GM18526 (cell line): ENCODE measurements around the gene MGAT5.

Experiments used
- POLR2A ChIP-seq: IDR thresholded peaks from 3 replicates; pipeline ENCODE4 v1.6.1; 2011; ENCODE audit not compliant: insufficient read length; ENCODE audit errors: extremely low read depth

The MGAT5 gene

GRCh38 chr2:134489732-134490384 is 236.0 kb downstream of the MGAT5 start:
- no peak for TF ChIP-seq POLR2A

- TF ChIP-seq POLR2A, result no peak
Observed at GRCh38 chr2:134490559-134490958, 236.7 kb downstream of the MGAT5 start.

GRCh38 chr2:134491022-134491421 is 237.2 kb downstream of the MGAT5 start:
- TF ChIP-seq POLR2A, result no peak

GRCh38 chr2:134491771-134492441 is 238.0 kb downstream of the MGAT5 start:
- no peak for TF ChIP-seq POLR2A

GRCh38 chr2:134493797-134494196 is 239.9 kb downstream of the MGAT5 start:
- TF ChIP-seq POLR2A, result no peak

- no peak for TF ChIP-seq POLR2A
Observed at GRCh38 chr2:134498654-134499053, 244.8 kb downstream of the MGAT5 start.

GRCh38 chr2:134499307-134499926 is 245.5 kb downstream of the MGAT5 start:
- TF ChIP-seq POLR2A, result no peak

- TF ChIP-seq POLR2A, result no peak
Observed at GRCh38 chr2:134500211-134500935, 246.5 kb downstream of the MGAT5 start.

- TF ChIP-seq POLR2A, result no peak
Observed at GRCh38 chr2:134501476-134502091, 247.7 kb downstream of the MGAT5 start.

- TF ChIP-seq POLR2A, result no peak
Observed at GRCh38 chr2:134502104-134502503, 248.2 kb downstream of the MGAT5 start.
